Ovary (tissue), 3 donors: ENCODE data around the gene SORT1.

Experiments used
- POLR2A ChIP-seq: fragments of 450-650 bp; IDR thresholded peaks from one replicate; pipeline ENCODE4 v1.6.1; 2017; ENCODE audit warnings: antibody characterized with exemption, mild to moderate bottlenecking, moderate library complexity
- TF ChIP-seq, protein P1 (sequence below), 3 donors: fragments of 450-650 bp in 2 of 3; fragments of 200-600 bp in 1 of 3; IDR thresholded peaks; one replicate each; pipeline versions ENCODE4 v1.5.1 to v1.8.0; 2016 to 2022; ENCODE audit warnings: antibody characterized with exemption in 3 of 3, mild to moderate bottlenecking in 1 of 3
- donor health status: DM: no; HTN: no; CAD: no.

DNA sequence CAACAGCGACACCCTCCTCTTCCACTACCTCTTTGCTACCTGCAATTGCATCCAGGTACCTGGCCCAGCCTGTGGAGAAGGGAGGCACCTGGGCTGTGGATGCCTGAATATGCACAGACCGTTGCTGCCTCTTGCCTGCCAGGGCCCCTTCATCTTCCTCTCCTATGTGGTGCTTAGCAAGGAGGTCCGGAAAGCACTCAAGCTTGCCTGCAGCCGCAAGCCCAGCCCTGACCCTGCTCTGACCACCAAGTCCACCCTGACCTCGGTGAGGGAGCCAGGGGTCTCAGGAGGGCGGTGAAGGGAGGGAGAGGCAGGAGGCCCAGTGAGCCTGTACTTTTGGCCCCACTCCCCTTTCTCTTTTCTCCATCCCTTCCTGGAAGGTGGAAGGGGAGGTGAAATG lies 126.3 kb downstream of the SORT1 start:
- no peak for TF ChIP-seq POLR2A
- TF ChIP-seq, protein P1, sequence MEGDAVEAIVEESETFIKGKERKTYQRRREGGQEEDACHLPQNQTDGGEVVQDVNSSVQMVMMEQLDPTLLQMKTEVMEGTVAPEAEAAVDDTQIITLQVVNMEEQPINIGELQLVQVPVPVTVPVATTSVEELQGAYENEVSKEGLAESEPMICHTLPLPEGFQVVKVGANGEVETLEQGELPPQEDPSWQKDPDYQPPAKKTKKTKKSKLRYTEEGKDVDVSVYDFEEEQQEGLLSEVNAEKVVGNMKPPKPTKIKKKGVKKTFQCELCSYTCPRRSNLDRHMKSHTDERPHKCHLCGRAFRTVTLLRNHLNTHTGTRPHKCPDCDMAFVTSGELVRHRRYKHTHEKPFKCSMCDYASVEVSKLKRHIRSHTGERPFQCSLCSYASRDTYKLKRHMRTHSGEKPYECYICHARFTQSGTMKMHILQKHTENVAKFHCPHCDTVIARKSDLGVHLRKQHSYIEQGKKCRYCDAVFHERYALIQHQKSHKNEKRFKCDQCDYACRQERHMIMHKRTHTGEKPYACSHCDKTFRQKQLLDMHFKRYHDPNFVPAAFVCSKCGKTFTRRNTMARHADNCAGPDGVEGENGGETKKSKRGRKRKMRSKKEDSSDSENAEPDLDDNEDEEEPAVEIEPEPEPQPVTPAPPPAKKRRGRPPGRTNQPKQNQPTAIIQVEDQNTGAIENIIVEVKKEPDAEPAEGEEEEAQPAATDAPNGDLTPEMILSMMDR (IDR thresholded peaks at IDR 0.05) = no peak
